ENCODE data around the gene VDAC2. TPM values are rescaled to one million over a fixed set of nuclear protein-coding genes. Genes with fewer than 3 reads are reported as not detected.

The VDAC2 gene
- total RNA-seq, 1 donor from 2014 or later, result 161 TPM

GRCh38 chr10:75247797-75248196 is 37.2 kb downstream of the VDAC2 start:
- Mint-ChIP-seq H3K27ac (ENCODE audit: unreplicated experiment) (no peak overlapping the region), H3K4me1 (ENCODE audit: low read depth) (peaks cover 2% of the 10 kb centered on the region), H3K9me3 (ENCODE audit: low read depth) (peaks cover 4% of the 10 kb centered on the region), H3K4me3 (ENCODE audit: unreplicated experiment) (no peak overlapping the region), H3K27me3 (ENCODE audit: low read depth) (no peaks in the 10 kb centered on the region), H3K36me3 (ENCODE audit: low read depth) (peaks cover 3% of the 10 kb centered on the region)
- TF ChIP-seq CTCF (IDR thresholded peaks at IDR 0.05), result no peak
- DNase-seq (ENCODE audit: low spot score), result no peak

- H3K9me3 Mint-ChIP-seq (ENCODE audit: low read depth), result peaks cover 20% of the 10 kb centered on the region
- peak overlapping the region; percentile 52 for H3K27ac Mint-ChIP-seq (ENCODE audit: unreplicated experiment)
- H3K4me1 Mint-ChIP-seq (ENCODE audit: low read depth), result no peaks in the 10 kb centered on the region
- no peak overlapping the region for H3K4me3 Mint-ChIP-seq (ENCODE audit: unreplicated experiment)
- no peak for DNase-seq (ENCODE audit: low spot score)
- peaks cover 6% of the 10 kb centered on the region for H3K36me3 Mint-ChIP-seq (ENCODE audit: low read depth)
- no peak for TF ChIP-seq CTCF (IDR thresholded peaks at IDR 0.05)
- H3K27me3 Mint-ChIP-seq (ENCODE audit: low read depth), result no peaks in the 10 kb centered on the region
Observed at GRCh38 chr10:75250934-75251333, 40.3 kb downstream of the VDAC2 start.

GRCh38 chr10:75253281-75254220 is 43.0 kb downstream of the VDAC2 start:
- no peak overlapping the region for H3K4me3 Mint-ChIP-seq (ENCODE audit: unreplicated experiment)
- peaks cover 20% of the 10 kb centered on the region for H3K9me3 Mint-ChIP-seq (ENCODE audit: low read depth)
- H3K4me1 Mint-ChIP-seq (ENCODE audit: low read depth), result no peaks in the 10 kb centered on the region
- no peaks in the 10 kb centered on the region for H3K27me3 Mint-ChIP-seq (ENCODE audit: low read depth)
- no peak for TF ChIP-seq CTCF (IDR thresholded peaks at IDR 0.05)
- DNase-seq (ENCODE audit: low spot score), result no peak
- peaks cover 6% of the 10 kb centered on the region for H3K36me3 Mint-ChIP-seq (ENCODE audit: low read depth)
- no peak overlapping the region for H3K27ac Mint-ChIP-seq (ENCODE audit: unreplicated experiment)

GRCh38 chr10:75254739-75255138 is 44.1 kb downstream of the VDAC2 start:
- H3K36me3 Mint-ChIP-seq (ENCODE audit: low read depth), result peaks cover 6% of the 10 kb centered on the region
- no peak for TF ChIP-seq CTCF (IDR thresholded peaks at IDR 0.05)
- H3K27ac Mint-ChIP-seq (ENCODE audit: unreplicated experiment), result no peak overlapping the region
- H3K27me3 Mint-ChIP-seq (ENCODE audit: low read depth), result no peaks in the 10 kb centered on the region
- DNase-seq (ENCODE audit: low spot score), result no peak
- H3K4me3 Mint-ChIP-seq (ENCODE audit: unreplicated experiment), result no peak overlapping the region
- H3K9me3 Mint-ChIP-seq (ENCODE audit: low read depth), result peaks cover 20% of the 10 kb centered on the region
- H3K4me1 Mint-ChIP-seq (ENCODE audit: low read depth), result no peaks in the 10 kb centered on the region

- no peak for TF ChIP-seq CTCF (IDR thresholded peaks at IDR 0.05)
- H3K9me3 Mint-ChIP-seq (ENCODE audit: low read depth), result no peaks in the 10 kb centered on the region
- H3K27ac Mint-ChIP-seq (ENCODE audit: unreplicated experiment), result no peak overlapping the region
- H3K36me3 Mint-ChIP-seq (ENCODE audit: low read depth), result no peaks in the 10 kb centered on the region
- H3K4me3 Mint-ChIP-seq (ENCODE audit: unreplicated experiment), result no peak overlapping the region
- peaks cover 4% of the 10 kb centered on the region for H3K27me3 Mint-ChIP-seq (ENCODE audit: low read depth)
- peaks cover 7% of the 10 kb centered on the region for H3K4me1 Mint-ChIP-seq (ENCODE audit: low read depth)
- DNase-seq (ENCODE audit: low spot score), result no peak
Observed at GRCh38 chr10:75260990-75261389, 50.4 kb downstream of the VDAC2 start.
